ENCODE results near the gene MRPL50.

MRPL50 gene
- long read RNA-seq, donor 1, transcript MRPL50-201 (2 exons, 3,332 nt): major isoform, 54 of 80 reads
- long read RNA-seq, donor 1, partial matches to known transcripts: 26 of 80 reads
- long read RNA-seq, donor 1, other reads (novel, unspliced or antisense): 0 of 80 reads
- long read RNA-seq, donor 2, transcript MRPL50-201 (2 exons, 3,332 nt): major isoform, 23 of 23 reads
- long read RNA-seq, donor 2, partial matches to known transcripts: 0 of 23 reads
- long read RNA-seq, donor 2, other reads (novel, unspliced or antisense): 0 of 23 reads
- long read RNA-seq, donor 3, transcript MRPL50-201 (2 exons, 3,332 nt): major isoform, 17 of 17 reads
- long read RNA-seq, donor 3, partial matches to known transcripts: 0 of 17 reads
- long read RNA-seq, donor 3, other reads (novel, unspliced or antisense): 0 of 17 reads
- long read RNA-seq, donor 4, transcript MRPL50-201 (2 exons, 3,332 nt): major isoform, 32 of 32 reads
- long read RNA-seq, donor 4, partial matches to known transcripts: 0 of 32 reads
- long read RNA-seq, donor 4, other reads (novel, unspliced or antisense): 0 of 32 reads
- long read RNA-seq, donor 5, transcript MRPL50-201 (2 exons, 3,332 nt): major isoform, 38 of 38 reads
- long read RNA-seq, donor 5, partial matches to known transcripts: 0 of 38 reads
- long read RNA-seq, donor 5, other reads (novel, unspliced or antisense): 0 of 38 reads
- long read RNA-seq, donor 6, transcript MRPL50-201 (2 exons, 3,332 nt): major isoform, 32 of 32 reads
- long read RNA-seq, donor 6, partial matches to known transcripts: 0 of 32 reads
- long read RNA-seq, donor 6, other reads (novel, unspliced or antisense): 0 of 32 reads
- long read RNA-seq, donor 7, transcript MRPL50-201 (2 exons, 3,332 nt): major isoform, 47 of 47 reads
- long read RNA-seq, donor 7, partial matches to known transcripts: 0 of 47 reads
- long read RNA-seq, donor 7, other reads (novel, unspliced or antisense): 0 of 47 reads
- long read RNA-seq, donor 8, transcript MRPL50-201 (2 exons, 3,332 nt): major isoform, 30 of 30 reads
- long read RNA-seq, donor 8, partial matches to known transcripts: 0 of 30 reads
- long read RNA-seq, donor 8, other reads (novel, unspliced or antisense): 0 of 30 reads

- DNase-seq: peak; percentile 92
These were observed at the start of gene MRPL50, which contains the start of gene ZNF189 for GRCh38 chr9:101398068-101398929. TSS of gene MRPL50 (minus strand) at chr9:101398618. CDS start at chr9:101398592, 26 bp downstream. TSS of gene ZNF189 (plus strand) at chr9:101398851. CDS start at chr9:101399157, 306 bp downstream.

- DNase-seq: no peak
These were observed 48.3 kb upstream of the MRPL50 start for GRCh38 chr9:101446732-101447131.

GRCh38 chr9:101445353-101446029, 47.1 kb upstream of the MRPL50 start:
- DNase-seq: no peak

GRCh38 chr9:101443364-101443771, 45.0 kb upstream of the MRPL50 start:
- DNase-seq: no peak

- DNase-seq: no peak
These were observed 44.3 kb upstream of the MRPL50 start for GRCh38 chr9:101442736-101443135.

- no peak for DNase-seq
These were observed 43.9 kb upstream of the MRPL50 start for GRCh38 chr9:101442318-101442717.

GRCh38 chr9:101440714-101441230, 42.4 kb upstream of the MRPL50 start:
- no peak for DNase-seq

GRCh38 chr9:101438523-101438922, 40.1 kb upstream of the MRPL50 start:
- DNase-seq: no peak

- DNase-seq: no peak
These were observed 39.4 kb upstream of the MRPL50 start for GRCh38 chr9:101437806-101438232.

- no peak for DNase-seq
These were observed 37.2 kb upstream of the MRPL50 start, which contains the start of gene ALDOB for GRCh38 chr9:101435601-101436079. TSS of gene ALDOB (minus strand) at chr9:101435774. CDS start at chr9:101430887, 4,887 bp downstream.

- DNase-seq: no peak
These were observed 36.6 kb upstream of the MRPL50 start for GRCh38 chr9:101434998-101435397.

- no peak for DNase-seq
These were observed 34.8 kb upstream of the MRPL50 start for GRCh38 chr9:101433229-101433628.

- no peak for DNase-seq
These were observed 34.3 kb upstream of the MRPL50 start for GRCh38 chr9:101432740-101433139.

- DNase-seq: no peak
These were observed 33.8 kb upstream of the MRPL50 start for GRCh38 chr9:101432171-101432570.

- no peak for DNase-seq
These were observed 31.3 kb upstream of the MRPL50 start for GRCh38 chr9:101429736-101430135.

GRCh38 chr9:101428909-101429308, 30.5 kb upstream of the MRPL50 start:
- DNase-seq: no peak

GRCh38 chr9:101427957-101428655, 29.7 kb upstream of the MRPL50 start:
- DNase-seq: no peak

- DNase-seq: no peak
These were observed 28.9 kb upstream of the MRPL50 start for GRCh38 chr9:101427358-101427757.

- no peak for DNase-seq
These were observed 23.2 kb upstream of the MRPL50 start for GRCh38 chr9:101421653-101422065.

- DNase-seq: no peak
These were observed 21.4 kb upstream of the MRPL50 start for GRCh38 chr9:101419863-101420262.

Data from right kidney (tissue), 9 donors.